ENCODE measurements around the gene PRR16. TPM values are rescaled to one million over a fixed set of nuclear protein-coding genes. Genes with fewer than 3 reads are reported as not detected.

PRR16 gene
- total RNA-seq, 1 experiment from 2014 or later: not detected

DNA sequence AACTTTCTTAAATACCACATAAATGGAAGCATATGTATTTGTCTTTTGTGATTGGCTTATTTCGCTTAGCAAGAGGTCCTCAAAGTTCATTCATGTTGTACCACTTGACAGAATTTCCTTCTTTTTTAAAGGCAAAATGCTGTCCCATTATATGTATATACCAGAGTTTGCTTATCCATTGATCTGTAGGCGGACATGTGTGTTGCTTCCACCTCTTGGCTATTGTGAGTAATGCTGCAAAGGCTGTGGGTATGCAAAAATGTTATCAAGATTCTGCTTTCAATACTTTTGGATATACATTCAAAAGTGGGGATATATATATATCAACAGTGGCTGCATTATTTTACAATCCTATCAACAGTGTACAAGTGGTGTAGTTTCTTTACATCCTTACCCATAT, 271.0 kb downstream of the PRR16 start:
- no TSS peak for BruUV-seq (replicated peaks)
- in situ Hi-C loops (cut with HindIII; ENCODE audit: low pct_unique_long_range_greater_than_20kb, low sequenced_read_pairs): no loop called here
- H3K9me3 ChIP-seq (ENCODE audit: control insufficient read depth, insufficient read depth, low read depth, low read length): no peaks in the 10 kb centered on the region
- ATAC-seq (no peak), DNase-seq (ENCODE audit: low read depth, low spot score) (no peak)
- no peaks in the 10 kb centered on the region for H3K4me1 ChIP-seq (ENCODE audit: control insufficient read depth, insufficient read depth, low read length)
- POLR2A ChIA-PET: no interaction called here
- no peaks in the 10 kb centered on the region for H3K27me3 ChIP-seq (ENCODE audit: control insufficient read depth, insufficient read depth, low read length)
- H3K36me3 ChIP-seq (ENCODE audit: control insufficient read depth, insufficient read depth, low read length): no peaks in the 10 kb centered on the region
- H3K4me3 ChIP-seq (ENCODE audit: low read depth in 2 of 2, low read length in 2 of 2): no peak overlapping the region
- intact Hi-C loops (cut with micrococcal nuclease; ENCODE audit: unreplicated experiment): no loop called here
- CTCF ChIA-PET: no interaction called here
- H3K27ac ChIP-seq (ENCODE audit: low read length): no peak overlapping the region
- TF ChIP-seq SIN3A (IDR thresholded peaks at IDR 0.05; ENCODE audit: borderline replicate concordance, insufficient read depth, low read depth, low read length) (no peak), POLR2AphosphoS5 (IDR thresholded peaks at IDR 0.05; ENCODE audit: low read depth, low read length) (no peak), TCF7L2 (IDR thresholded peaks at IDR 0.05; ENCODE audit: low read depth, low read length) (no peak)
- TF ChIP-seq, protein P1, sequence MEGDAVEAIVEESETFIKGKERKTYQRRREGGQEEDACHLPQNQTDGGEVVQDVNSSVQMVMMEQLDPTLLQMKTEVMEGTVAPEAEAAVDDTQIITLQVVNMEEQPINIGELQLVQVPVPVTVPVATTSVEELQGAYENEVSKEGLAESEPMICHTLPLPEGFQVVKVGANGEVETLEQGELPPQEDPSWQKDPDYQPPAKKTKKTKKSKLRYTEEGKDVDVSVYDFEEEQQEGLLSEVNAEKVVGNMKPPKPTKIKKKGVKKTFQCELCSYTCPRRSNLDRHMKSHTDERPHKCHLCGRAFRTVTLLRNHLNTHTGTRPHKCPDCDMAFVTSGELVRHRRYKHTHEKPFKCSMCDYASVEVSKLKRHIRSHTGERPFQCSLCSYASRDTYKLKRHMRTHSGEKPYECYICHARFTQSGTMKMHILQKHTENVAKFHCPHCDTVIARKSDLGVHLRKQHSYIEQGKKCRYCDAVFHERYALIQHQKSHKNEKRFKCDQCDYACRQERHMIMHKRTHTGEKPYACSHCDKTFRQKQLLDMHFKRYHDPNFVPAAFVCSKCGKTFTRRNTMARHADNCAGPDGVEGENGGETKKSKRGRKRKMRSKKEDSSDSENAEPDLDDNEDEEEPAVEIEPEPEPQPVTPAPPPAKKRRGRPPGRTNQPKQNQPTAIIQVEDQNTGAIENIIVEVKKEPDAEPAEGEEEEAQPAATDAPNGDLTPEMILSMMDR (IDR thresholded peaks at IDR 0.05): no peak
- TF ChIP-seq, protein P2, sequence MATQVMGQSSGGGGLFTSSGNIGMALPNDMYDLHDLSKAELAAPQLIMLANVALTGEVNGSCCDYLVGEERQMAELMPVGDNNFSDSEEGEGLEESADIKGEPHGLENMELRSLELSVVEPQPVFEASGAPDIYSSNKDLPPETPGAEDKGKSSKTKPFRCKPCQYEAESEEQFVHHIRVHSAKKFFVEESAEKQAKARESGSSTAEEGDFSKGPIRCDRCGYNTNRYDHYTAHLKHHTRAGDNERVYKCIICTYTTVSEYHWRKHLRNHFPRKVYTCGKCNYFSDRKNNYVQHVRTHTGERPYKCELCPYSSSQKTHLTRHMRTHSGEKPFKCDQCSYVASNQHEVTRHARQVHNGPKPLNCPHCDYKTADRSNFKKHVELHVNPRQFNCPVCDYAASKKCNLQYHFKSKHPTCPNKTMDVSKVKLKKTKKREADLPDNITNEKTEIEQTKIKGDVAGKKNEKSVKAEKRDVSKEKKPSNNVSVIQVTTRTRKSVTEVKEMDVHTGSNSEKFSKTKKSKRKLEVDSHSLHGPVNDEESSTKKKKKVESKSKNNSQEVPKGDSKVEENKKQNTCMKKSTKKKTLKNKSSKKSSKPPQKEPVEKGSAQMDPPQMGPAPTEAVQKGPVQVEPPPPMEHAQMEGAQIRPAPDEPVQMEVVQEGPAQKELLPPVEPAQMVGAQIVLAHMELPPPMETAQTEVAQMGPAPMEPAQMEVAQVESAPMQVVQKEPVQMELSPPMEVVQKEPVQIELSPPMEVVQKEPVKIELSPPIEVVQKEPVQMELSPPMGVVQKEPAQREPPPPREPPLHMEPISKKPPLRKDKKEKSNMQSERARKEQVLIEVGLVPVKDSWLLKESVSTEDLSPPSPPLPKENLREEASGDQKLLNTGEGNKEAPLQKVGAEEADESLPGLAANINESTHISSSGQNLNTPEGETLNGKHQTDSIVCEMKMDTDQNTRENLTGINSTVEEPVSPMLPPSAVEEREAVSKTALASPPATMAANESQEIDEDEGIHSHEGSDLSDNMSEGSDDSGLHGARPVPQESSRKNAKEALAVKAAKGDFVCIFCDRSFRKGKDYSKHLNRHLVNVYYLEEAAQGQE (IDR thresholded peaks at IDR 0.05; ENCODE audit: insufficient read depth in 1 of 2, low read depth in 2 of 2, low read length in 1 of 2): no peak

All from Panc1 (cell line).